ENCODE data around the gene COA3.

COA3 gene

GRCh38 chr17:42827472-42827871, 29.0 kb upstream of the COA3 start (continued):
- TF ChIP-seq, protein P1, sequence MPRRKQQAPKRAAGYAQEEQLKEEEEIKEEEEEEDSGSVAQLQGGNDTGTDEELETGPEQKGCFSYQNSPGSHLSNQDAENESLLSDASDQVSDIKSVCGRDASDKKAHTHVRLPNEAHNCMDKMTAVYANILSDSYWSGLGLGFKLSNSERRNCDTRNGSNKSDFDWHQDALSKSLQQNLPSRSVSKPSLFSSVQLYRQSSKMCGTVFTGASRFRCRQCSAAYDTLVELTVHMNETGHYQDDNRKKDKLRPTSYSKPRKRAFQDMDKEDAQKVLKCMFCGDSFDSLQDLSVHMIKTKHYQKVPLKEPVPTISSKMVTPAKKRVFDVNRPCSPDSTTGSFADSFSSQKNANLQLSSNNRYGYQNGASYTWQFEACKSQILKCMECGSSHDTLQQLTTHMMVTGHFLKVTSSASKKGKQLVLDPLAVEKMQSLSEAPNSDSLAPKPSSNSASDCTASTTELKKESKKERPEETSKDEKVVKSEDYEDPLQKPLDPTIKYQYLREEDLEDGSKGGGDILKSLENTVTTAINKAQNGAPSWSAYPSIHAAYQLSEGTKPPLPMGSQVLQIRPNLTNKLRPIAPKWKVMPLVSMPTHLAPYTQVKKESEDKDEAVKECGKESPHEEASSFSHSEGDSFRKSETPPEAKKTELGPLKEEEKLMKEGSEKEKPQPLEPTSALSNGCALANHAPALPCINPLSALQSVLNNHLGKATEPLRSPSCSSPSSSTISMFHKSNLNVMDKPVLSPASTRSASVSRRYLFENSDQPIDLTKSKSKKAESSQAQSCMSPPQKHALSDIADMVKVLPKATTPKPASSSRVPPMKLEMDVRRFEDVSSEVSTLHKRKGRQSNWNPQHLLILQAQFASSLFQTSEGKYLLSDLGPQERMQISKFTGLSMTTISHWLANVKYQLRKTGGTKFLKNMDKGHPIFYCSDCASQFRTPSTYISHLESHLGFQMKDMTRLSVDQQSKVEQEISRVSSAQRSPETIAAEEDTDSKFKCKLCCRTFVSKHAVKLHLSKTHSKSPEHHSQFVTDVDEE (CRISPR knock-in tag; IDR thresholded peaks at IDR 0.05), result no peak
- TF ChIP-seq CREB5 (CRISPR knock-in tag; IDR thresholded peaks at IDR 0.05; ENCODE audit: low read depth), result no peak
- TF ChIP-seq SNAI2 (CRISPR knock-in tag; IDR thresholded peaks at IDR 0.05), result no peak
- no peak for TF ChIP-seq ZNF8 (CRISPR knock-in tag; IDR thresholded peaks at IDR 0.05)
- no peak for TF ChIP-seq BACH2 (CRISPR knock-in tag; IDR thresholded peaks at IDR 0.05; ENCODE audit: borderline replicate concordance)
- no peak for TF ChIP-seq ZNF70 (CRISPR knock-in tag; IDR thresholded peaks at IDR 0.05)

- no peak for ATAC-seq
- TF ChIP-seq OSR1 (CRISPR knock-in tag; IDR thresholded peaks at IDR 0.05) (no peak), TCF4 (CRISPR knock-in tag; IDR thresholded peaks at IDR 0.05; ENCODE audit: borderline replicate concordance) (no peak), ZNF565 (CRISPR knock-in tag; conservative IDR thresholded peaks at IDR 0.05; ENCODE audit: low read depth) (no peak), CSDC2 (CRISPR knock-in tag; IDR thresholded peaks at IDR 0.05) (no peak), TOX (CRISPR knock-in tag; IDR thresholded peaks at IDR 0.05; ENCODE audit: borderline replicate concordance) (no peak), ZC3H10 (CRISPR knock-in tag; IDR thresholded peaks at IDR 0.05) (no peak), BACH2 (CRISPR knock-in tag; IDR thresholded peaks at IDR 0.05; ENCODE audit: borderline replicate concordance) (no peak), ZNF8 (CRISPR knock-in tag; IDR thresholded peaks at IDR 0.05) (no peak), ZFP30 (CRISPR knock-in tag; IDR thresholded peaks at IDR 0.05) (no peak), ARNTL (CRISPR knock-in tag; IDR thresholded peaks at IDR 0.05; ENCODE audit: borderline replicate concordance, low read depth) (no peak), SNAI2 (CRISPR knock-in tag; IDR thresholded peaks at IDR 0.05) (no peak)
- TF ChIP-seq, protein P2, sequence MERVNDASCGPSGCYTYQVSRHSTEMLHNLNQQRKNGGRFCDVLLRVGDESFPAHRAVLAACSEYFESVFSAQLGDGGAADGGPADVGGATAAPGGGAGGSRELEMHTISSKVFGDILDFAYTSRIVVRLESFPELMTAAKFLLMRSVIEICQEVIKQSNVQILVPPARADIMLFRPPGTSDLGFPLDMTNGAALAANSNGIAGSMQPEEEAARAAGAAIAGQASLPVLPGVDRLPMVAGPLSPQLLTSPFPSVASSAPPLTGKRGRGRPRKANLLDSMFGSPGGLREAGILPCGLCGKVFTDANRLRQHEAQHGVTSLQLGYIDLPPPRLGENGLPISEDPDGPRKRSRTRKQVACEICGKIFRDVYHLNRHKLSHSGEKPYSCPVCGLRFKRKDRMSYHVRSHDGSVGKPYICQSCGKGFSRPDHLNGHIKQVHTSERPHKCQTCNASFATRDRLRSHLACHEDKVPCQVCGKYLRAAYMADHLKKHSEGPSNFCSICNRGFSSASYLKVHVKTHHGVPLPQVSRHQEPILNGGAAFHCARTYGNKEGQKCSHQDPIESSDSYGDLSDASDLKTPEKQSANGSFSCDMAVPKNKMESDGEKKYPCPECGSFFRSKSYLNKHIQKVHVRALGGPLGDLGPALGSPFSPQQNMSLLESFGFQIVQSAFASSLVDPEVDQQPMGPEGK (CRISPR knock-in tag; IDR thresholded peaks at IDR 0.05; ENCODE audit: borderline replicate concordance), result no peak
- TF ChIP-seq, protein P3, sequence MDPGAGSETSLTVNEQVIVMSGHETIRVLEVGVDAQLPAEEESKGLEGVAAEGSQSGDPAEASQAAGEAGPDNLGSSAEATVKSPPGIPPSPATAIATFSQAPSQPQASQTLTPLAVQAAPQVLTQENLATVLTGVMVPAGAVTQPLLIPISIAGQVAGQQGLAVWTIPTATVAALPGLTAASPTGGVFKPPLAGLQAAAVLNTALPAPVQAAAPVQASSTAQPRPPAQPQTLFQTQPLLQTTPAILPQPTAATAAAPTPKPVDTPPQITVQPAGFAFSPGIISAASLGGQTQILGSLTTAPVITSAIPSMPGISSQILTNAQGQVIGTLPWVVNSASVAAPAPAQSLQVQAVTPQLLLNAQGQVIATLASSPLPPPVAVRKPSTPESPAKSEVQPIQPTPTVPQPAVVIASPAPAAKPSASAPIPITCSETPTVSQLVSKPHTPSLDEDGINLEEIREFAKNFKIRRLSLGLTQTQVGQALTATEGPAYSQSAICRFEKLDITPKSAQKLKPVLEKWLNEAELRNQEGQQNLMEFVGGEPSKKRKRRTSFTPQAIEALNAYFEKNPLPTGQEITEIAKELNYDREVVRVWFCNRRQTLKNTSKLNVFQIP (CRISPR knock-in tag; IDR thresholded peaks at IDR 0.05; ENCODE audit: borderline replicate concordance, low read depth), result no peak
Observed at GRCh38 chr17:42821176-42821575, 22.7 kb upstream of the COA3 start.

DNA sequence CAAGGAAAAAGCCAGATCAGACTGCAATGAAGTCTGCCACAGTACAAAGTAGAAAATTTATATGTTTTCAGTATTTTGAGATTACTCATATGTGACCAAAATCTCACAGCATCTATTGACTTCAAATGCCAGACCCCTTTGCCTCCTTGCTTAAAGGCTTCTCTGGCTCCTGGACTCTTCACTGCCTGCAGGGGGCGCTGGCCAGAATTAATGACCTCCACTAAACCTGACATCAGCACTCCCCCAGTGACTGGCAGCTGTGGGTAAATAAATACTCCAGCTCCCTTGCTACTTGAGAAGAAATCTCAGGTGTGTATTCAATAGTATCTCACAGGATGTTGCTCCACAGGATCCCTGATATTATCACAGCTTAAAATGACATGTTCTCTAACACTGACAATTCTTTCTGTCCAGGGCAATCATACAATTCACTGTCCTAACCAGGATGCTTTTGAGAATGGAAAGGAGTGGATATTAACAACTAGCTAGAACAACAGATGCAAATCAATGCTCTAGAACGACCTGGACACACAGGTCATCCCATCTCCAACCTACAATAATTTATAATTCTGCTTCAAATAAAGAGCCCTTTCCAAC, 21.5 kb upstream of the COA3 start:
- ATAC-seq, result peak; percentile 41
- TF ChIP-seq TCF4 (CRISPR knock-in tag; IDR thresholded peaks at IDR 0.05; ENCODE audit: borderline replicate concordance) (no peak), ZNF8 (CRISPR knock-in tag; IDR thresholded peaks at IDR 0.05) (no peak), ZFP30 (CRISPR knock-in tag; IDR thresholded peaks at IDR 0.05) (no peak), PPARA (CRISPR knock-in tag; IDR thresholded peaks at IDR 0.05; ENCODE audit: borderline replicate concordance) (no peak), CREB5 (CRISPR knock-in tag; IDR thresholded peaks at IDR 0.05; ENCODE audit: low read depth) (no peak), ZC3H10 (CRISPR knock-in tag; IDR thresholded peaks at IDR 0.05) (no peak), ZFP3 (CRISPR knock-in tag; IDR thresholded peaks at IDR 0.05) (no peak), GLIS3 (CRISPR knock-in tag; IDR thresholded peaks at IDR 0.05) (no peak), SNAI2 (CRISPR knock-in tag; IDR thresholded peaks at IDR 0.05) (no peak), ZNF565 (CRISPR knock-in tag; conservative IDR thresholded peaks at IDR 0.05; ENCODE audit: low read depth) (no peak), ARNTL (CRISPR knock-in tag; IDR thresholded peaks at IDR 0.05; ENCODE audit: borderline replicate concordance, low read depth) (no peak), BACH2 (CRISPR knock-in tag; IDR thresholded peaks at IDR 0.05; ENCODE audit: borderline replicate concordance) (no peak), CSRNP3 (CRISPR knock-in tag; IDR thresholded peaks at IDR 0.05) (no peak)
- TF ChIP-seq, protein P3 (CRISPR knock-in tag; IDR thresholded peaks at IDR 0.05; ENCODE audit: borderline replicate concordance, low read depth), result no peak
- TF ChIP-seq, protein P1 (CRISPR knock-in tag; IDR thresholded peaks at IDR 0.05), result no peak
